GM23248 (cell line): ENCODE results near the gene ALMS1.

ENCODE experiments used
- EZH2 ChIP-seq: fragments of 200-600 bp; sonication (generic); IDR thresholded peaks from 2 replicates; pipeline ENCODE4 v1.6.1; 2018; ENCODE audit warnings: antibody characterized with exemption, mild to moderate bottlenecking; ENCODE audit not compliant: insufficient read depth, poor library complexity, severe bottlenecking
- EZH2phosphoT487 ChIP-seq: fragments of 200-600 bp; sonication (generic); IDR thresholded peaks from 2 replicates; pipeline ENCODE4 v1.6.1; 2018; ENCODE audit warnings: antibody characterized with exemption, moderate library complexity, mild to moderate bottlenecking, low read depth; ENCODE audit not compliant: insufficient read depth

DNA sequence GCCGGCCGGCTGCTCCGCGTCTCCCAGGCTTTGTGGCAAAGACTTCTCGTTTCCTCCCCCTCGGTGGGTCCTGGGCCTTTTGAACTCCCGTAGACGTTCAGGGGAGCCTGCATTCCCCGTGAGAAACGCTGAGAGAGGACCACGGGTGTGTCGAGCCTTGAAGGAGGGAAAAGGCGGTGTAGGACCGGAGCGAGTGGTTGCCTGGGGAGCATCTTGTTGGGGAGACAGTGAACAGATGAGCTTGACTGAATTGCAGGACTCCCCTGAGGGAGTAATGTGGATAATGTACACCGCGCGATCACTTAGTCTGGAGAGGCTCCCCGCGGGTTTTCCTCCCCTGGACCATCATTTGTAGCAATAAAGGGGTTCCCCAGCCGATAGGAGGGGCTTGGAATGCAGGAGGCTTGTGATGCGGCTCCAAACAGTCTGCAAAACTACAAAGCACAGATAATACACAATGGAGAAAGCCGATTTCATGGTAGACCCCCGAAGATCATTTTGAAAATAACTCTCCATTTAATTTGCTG lies 769 bp downstream of the ALMS1 start:
- TF ChIP-seq EZH2, result no peak
- TF ChIP-seq EZH2phosphoT487, result no peak
